ENCODE results near the gene PHF10.

Gene PHF10

GRCh38 chr6:169695131-169695530 lies 29.2 kb downstream of the PHF10 start:
- peaks cover 10% of the 10 kb centered on the region for H3K4me1 Mint-ChIP-seq
- H3K27ac Mint-ChIP-seq = no peak overlapping the region
- H3K4me3 Mint-ChIP-seq = no peak overlapping the region
- H3K9me3 Mint-ChIP-seq = peaks cover 34% of the 10 kb centered on the region
- TF ChIP-seq, protein P1, sequence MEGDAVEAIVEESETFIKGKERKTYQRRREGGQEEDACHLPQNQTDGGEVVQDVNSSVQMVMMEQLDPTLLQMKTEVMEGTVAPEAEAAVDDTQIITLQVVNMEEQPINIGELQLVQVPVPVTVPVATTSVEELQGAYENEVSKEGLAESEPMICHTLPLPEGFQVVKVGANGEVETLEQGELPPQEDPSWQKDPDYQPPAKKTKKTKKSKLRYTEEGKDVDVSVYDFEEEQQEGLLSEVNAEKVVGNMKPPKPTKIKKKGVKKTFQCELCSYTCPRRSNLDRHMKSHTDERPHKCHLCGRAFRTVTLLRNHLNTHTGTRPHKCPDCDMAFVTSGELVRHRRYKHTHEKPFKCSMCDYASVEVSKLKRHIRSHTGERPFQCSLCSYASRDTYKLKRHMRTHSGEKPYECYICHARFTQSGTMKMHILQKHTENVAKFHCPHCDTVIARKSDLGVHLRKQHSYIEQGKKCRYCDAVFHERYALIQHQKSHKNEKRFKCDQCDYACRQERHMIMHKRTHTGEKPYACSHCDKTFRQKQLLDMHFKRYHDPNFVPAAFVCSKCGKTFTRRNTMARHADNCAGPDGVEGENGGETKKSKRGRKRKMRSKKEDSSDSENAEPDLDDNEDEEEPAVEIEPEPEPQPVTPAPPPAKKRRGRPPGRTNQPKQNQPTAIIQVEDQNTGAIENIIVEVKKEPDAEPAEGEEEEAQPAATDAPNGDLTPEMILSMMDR (IDR thresholded peaks at IDR 0.05; ENCODE audit: unreplicated experiment in 3 of 3) = no peak
- peaks cover 73% of the 10 kb centered on the region for H3K36me3 Mint-ChIP-seq (ENCODE audit: low read depth)
- H3K27me3 Mint-ChIP-seq (ENCODE audit: low read depth) = no peaks in the 10 kb centered on the region

DNA sequence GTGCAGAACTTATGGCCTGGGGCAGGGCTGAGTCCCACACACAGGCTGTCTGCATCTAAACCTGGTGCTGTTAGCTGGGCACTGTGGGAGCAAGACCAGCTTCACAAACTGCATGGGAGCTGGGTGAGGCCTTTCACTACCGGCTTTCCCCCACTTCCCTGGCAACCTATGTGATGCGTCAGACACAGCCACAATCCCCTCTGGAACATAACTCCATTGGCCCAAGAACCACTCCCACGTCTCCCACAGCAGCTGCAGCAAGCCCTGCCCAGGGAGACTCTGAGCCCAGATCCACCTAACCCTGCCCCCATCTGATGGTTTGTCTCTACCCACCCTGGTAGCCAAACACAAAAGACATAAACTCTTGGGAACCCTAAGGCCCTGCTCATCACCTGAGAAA lies 31.8 kb downstream of the PHF10 start:
- Mint-ChIP-seq H3K27me3 (ENCODE audit: low read depth) (no peaks in the 10 kb centered on the region), H3K4me3 (no peak overlapping the region), H3K36me3 (ENCODE audit: low read depth) (peaks cover 86% of the 10 kb centered on the region), H3K27ac (no peak overlapping the region), H3K4me1 (no peaks in the 10 kb centered on the region), H3K9me3 (peaks cover 49% of the 10 kb centered on the region)
- TF ChIP-seq, protein P1 (IDR thresholded peaks at IDR 0.05; ENCODE audit: unreplicated experiment in 3 of 3) = no peak

- H3K4me1 Mint-ChIP-seq = no peaks in the 10 kb centered on the region
- TF ChIP-seq, protein P1 (IDR thresholded peaks at IDR 0.05; ENCODE audit: unreplicated experiment in 3 of 3) = no peak
- H3K27me3 Mint-ChIP-seq (ENCODE audit: low read depth) = no peaks in the 10 kb centered on the region
- no peak overlapping the region for H3K27ac Mint-ChIP-seq
- peaks cover 90% of the 10 kb centered on the region for H3K36me3 Mint-ChIP-seq (ENCODE audit: low read depth)
- peaks cover 60% of the 10 kb centered on the region for H3K9me3 Mint-ChIP-seq
- no peak overlapping the region for H3K4me3 Mint-ChIP-seq
Observed at GRCh38 chr6:169691260-169691659, 33.0 kb downstream of the PHF10 start.

DNA sequence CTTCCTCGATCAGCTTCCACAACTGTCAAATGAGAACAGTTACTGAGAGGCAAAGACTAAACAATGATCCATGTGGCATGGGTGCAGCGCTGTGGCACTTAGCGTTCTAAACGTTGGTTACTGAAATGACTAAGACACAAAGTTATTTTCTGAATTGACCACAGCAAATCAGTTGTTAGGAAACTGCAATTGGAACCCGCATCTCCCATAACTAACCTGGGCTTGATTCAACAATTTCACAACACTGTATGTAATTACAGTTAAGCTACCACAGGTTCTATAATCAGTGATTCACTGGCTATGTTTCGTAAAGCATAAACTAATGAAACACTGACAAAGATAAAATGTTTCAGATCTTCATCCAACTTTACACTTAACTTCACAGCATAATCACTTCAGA lies 35.0 kb downstream of the PHF10 start:
- TF ChIP-seq, protein P1 (IDR thresholded peaks at IDR 0.05; ENCODE audit: unreplicated experiment in 3 of 3) = no peak
- Mint-ChIP-seq H3K4me1 (no peaks in the 10 kb centered on the region), H3K9me3 (peaks cover 64% of the 10 kb centered on the region), H3K27ac (no peak overlapping the region), H3K27me3 (ENCODE audit: low read depth) (no peaks in the 10 kb centered on the region), H3K4me3 (no peak overlapping the region), H3K36me3 (ENCODE audit: low read depth) (peaks cover 90% of the 10 kb centered on the region)

DNA sequence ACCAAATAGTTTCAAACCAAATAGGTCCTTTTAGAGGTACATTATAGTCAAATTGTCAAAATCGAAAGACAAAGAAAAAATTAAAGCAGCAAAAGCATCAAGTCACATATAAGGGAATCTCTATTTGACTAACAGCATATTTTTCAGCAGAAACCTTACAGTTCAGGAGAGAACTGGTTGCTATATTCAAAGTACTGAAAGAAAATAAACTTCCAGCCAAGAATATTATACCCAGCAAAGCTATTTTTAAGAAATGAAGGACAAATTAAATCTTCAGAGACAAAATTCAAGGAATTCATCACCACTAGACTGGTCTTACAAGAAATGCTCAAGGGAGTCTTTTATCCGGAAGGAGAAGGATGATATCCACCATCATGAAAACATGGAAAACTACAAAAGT lies 38.4 kb downstream of the PHF10 start:
- H3K27me3 Mint-ChIP-seq (ENCODE audit: low read depth) = no peaks in the 10 kb centered on the region
- H3K9me3 Mint-ChIP-seq = peaks cover 61% of the 10 kb centered on the region
- H3K4me3 Mint-ChIP-seq = no peak overlapping the region
- no peak overlapping the region for H3K27ac Mint-ChIP-seq
- TF ChIP-seq, protein P1 (IDR thresholded peaks at IDR 0.05; ENCODE audit: unreplicated experiment in 3 of 3) = no peak
- H3K36me3 Mint-ChIP-seq (ENCODE audit: low read depth) = peaks cover 96% of the 10 kb centered on the region
- H3K4me1 Mint-ChIP-seq = no peaks in the 10 kb centered on the region

DNA sequence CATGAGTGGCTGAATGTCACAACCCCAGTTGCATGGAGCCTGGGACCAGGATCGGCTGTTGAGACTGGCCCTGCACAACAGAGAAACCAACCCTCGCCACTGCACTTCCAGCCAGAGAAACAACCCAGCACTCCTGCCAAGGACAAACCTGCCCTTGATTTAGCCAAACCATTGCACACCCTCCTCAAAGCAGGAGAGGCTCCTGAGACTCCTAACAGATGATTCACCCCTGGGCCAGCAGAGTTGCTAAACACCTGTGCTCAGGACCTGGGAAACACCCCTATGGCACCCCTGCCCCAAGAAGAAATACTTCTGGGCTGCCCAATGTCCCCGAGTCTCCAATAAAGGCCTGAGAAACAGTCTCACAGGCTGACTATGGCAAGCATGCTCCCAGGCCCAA lies 40.2 kb downstream of the PHF10 start:
- Mint-ChIP-seq H3K9me3 (peaks cover 60% of the 10 kb centered on the region), H3K27me3 (ENCODE audit: low read depth) (no peaks in the 10 kb centered on the region), H3K4me3 (no peak overlapping the region), H3K4me1 (no peaks in the 10 kb centered on the region), H3K36me3 (ENCODE audit: low read depth) (peaks cover 98% of the 10 kb centered on the region), H3K27ac (no peak overlapping the region)
- TF ChIP-seq, protein P1 (IDR thresholded peaks at IDR 0.05; ENCODE audit: unreplicated experiment in 3 of 3) = no peak

Data from nephron (organoid).